Pancreas (tissue), 10 donors: Measurements from ENCODE around the gene ERBB4. TPM values are rescaled to one million over a fixed set of nuclear protein-coding genes. Genes with fewer than 3 reads are reported as not detected.

ENCODE experiments used
- ATAC-seq, 4 donors: fragments of 200-7000 bp; cut with Tn5 transposase; one replicate each; pipeline versions ENCODE4 v1.8.0 to v1.9.1; 2020; ENCODE audit warnings: mild to moderate bottlenecking in 4 of 4, moderate library complexity in 4 of 4
- DNase-seq, 6 donors: peaks; one replicate each; pipeline ENCODE4 v3.0.0-alpha.2; 2020
- FAIRE-seq: peaks from 2 replicates; lab custom pipeline; 2012; peaks lifted over from hg19 to GRCh38; lab: Jason Lieb, UNC
- H3K27ac ChIP-seq, 4 donors: fragments of 200-600 bp; sonication (generic); 1 replicate in 3 of 4; 2 replicates in 1 of 4; pipeline versions ENCODE4 v1.5.0 to v1.8.0; 2020
- H3K27me3 ChIP-seq, 4 donors: fragments of 200-600 bp; one replicate each; pipeline ENCODE4 v1.8.0; 2021
- H3K36me3 ChIP-seq, 3 donors: fragments of 200-600 bp; sonication (generic) in 1 of 3; one replicate each; pipeline versions ENCODE4 v1.5.0 to v1.8.0; 2020 to 2021
- H3K4me1 ChIP-seq, 3 donors: fragments of 200-600 bp; one replicate each; pipeline ENCODE4 v1.8.0; 2021
- H3K4me3 ChIP-seq, 4 donors: fragments of 200-600 bp; sonication (generic) in 2 of 4; one replicate each; pipeline versions ENCODE4 v1.5.0 to v1.8.0; 2020 to 2021
- H3K9me3 ChIP-seq, 4 donors: fragments of 200-600 bp; one replicate each; pipeline ENCODE4 v1.8.0; 2021
- WGBS, 2 donors: extraction: QIAGEN DNeasy Blood & Tissue Kit; methylation state at CpG; one replicate each; pipeline ENCODE4 v1.1.7; 2013; 5-methylcytosine and 5-hydroxymethylcytosine counted together
- intact Hi-C, 3 donors: fragments of 100-400 bp; cut with DNase I; formaldehyde crosslinking; loops; one replicate each; pipeline versions ENCODE4 v1.11.1 to v1.14.2; 2022
- polyA plus RNA-seq, 2 donors: library from polyadenylated mRNA; stranded (reverse); fragments of 200-250 nt; gene quantifications; one replicate each; pipeline ENCODE4 v1.2.3, GENCODE V29; 2013
- total RNA-seq, 6 donors: library from RNA; stranded (reverse); fragmentation: NEBNext Ultra II Directional in 4 of 6; extraction: Animal tissue kit (Norgen Biotek cat#: 25700) in 4 of 6; gene quantifications; one replicate each; pipeline versions ENCODE4 v1.2.1 to v1.2.4, GENCODE V29; 2021 to 2023
- TF ChIP-seq, protein P1 (sequence below), 4 donors: fragments of 200-600 bp; sonication (generic) in 3 of 4; IDR thresholded peaks; one replicate each; pipeline versions ENCODE4 v1.5.0 to v1.8.0; 2021; ENCODE audit warnings: antibody characterized with exemption in 4 of 4
- donor health status: healthy with polysubstance abuse.
- donor health status: DM: no; HTN: no; CAD: no; lungs with moderate emphysema.
- donor health status: DM: no; HTN: no; CAD: no.
- donor health status: control.
- donor health status: control.
- donor health status: Bipolar disorder and iron deficiency.
- donor health status: DM: yes; HTN: yes; CAD: no.
- donor health status: DM: no; HTN: no; CAD: no.
- donor health status: DM: no; HTN: no; CAD: no.
- donor health status: DM: yes; HTN: yes; CAD: no.

ERBB4 gene
- total and polyA plus RNA-seq, 8 donors: 0.30 to 5.0 (median 3.3) TPM

DNA sequence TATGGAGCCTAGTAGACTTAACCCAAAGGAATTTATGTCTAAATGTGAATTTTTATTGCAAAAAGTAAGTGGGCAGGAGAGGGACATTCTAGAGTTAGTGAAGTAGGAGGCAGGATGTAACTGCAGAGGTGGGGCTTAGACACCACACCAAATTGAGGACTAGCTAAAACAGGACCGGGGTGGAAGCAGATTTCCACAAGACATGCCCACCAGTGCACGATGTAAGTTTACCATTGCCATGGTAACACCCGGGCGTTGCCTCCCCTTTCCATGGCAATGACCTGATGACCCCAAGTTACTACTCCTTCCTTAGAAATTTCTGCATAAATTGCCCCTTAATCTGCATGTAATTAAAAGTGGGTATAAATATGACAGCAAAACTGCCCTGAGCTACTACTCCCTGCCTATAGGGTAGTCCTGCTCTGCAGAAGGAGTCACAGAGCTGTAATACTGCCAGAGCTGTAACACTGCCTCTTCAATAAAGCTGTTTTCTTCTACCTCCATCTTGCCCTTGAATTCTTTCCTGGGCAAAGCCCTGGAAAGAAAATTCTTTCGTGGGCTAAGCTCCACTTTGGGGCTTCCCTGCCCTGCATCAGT is 509.7 kb downstream of the ERBB4 start:
- H3K27me3 ChIP-seq: no peaks in the 10 kb centered on the region
- H3K9me3 ChIP-seq: no peaks in the 10 kb centered on the region
- intact Hi-C loops: no loop called here
- DNase-seq (no peak), ATAC-seq (no peak), FAIRE-seq (no peak)
- no peaks in the 10 kb centered on the region for H3K4me1 ChIP-seq
- H3K36me3 ChIP-seq: no peaks in the 10 kb centered on the region
- 49 to 50% methylated on average over 5 of the region's 5 CpGs for WGBS, 2 donors
- no peak overlapping the region for H3K27ac ChIP-seq
- no peak overlapping the region for H3K4me3 ChIP-seq
- TF ChIP-seq, protein P1, sequence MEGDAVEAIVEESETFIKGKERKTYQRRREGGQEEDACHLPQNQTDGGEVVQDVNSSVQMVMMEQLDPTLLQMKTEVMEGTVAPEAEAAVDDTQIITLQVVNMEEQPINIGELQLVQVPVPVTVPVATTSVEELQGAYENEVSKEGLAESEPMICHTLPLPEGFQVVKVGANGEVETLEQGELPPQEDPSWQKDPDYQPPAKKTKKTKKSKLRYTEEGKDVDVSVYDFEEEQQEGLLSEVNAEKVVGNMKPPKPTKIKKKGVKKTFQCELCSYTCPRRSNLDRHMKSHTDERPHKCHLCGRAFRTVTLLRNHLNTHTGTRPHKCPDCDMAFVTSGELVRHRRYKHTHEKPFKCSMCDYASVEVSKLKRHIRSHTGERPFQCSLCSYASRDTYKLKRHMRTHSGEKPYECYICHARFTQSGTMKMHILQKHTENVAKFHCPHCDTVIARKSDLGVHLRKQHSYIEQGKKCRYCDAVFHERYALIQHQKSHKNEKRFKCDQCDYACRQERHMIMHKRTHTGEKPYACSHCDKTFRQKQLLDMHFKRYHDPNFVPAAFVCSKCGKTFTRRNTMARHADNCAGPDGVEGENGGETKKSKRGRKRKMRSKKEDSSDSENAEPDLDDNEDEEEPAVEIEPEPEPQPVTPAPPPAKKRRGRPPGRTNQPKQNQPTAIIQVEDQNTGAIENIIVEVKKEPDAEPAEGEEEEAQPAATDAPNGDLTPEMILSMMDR (IDR thresholded peaks at IDR 0.05): no peak

DNA sequence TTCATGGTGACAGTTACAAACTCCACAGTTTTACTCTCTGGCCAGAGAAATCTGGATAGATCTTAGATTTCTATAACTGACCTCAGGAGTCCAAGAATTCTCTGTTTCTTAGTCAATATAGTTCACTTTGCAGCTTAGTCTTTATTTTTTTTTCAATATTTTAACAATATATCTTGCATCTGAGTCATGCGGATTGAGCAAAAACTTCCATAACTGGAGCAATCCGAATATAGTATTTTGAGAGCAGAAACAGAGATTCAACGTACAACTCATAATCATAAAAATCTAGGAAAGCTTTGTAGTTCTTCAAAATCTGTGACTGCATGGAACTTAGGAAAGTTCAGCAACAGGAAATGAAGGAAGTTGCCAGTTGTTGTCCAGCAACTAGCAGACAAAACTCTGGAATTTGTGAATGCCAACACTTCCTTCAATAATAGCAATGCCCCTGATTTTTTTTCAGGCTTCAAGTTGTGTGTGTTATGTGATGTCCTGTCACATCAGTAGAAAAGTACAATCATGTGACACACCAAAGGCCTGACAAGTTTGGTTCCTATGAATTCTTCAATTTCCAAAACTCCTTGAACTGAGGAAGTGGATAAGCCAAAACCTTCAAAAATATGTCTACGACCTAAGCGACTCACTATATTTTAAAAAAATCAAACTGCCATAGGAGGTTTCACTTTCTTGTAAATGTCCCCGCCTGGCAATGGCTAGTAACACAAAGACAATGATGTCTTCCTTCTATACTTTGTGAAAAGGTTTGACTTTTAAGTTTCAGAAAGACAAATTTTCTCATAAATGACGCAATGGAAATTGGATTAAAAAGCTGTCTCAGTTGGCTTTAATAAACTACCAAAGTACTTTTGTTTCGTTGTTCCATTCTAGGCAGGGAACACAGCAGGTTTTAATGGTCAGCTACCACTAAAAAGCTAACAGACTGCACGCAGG is 510.6 kb downstream of the ERBB4 start:
- no peak for FAIRE-seq
- no peaks in the 10 kb centered on the region for H3K4me1 ChIP-seq
- DNase-seq: no peak

DNA sequence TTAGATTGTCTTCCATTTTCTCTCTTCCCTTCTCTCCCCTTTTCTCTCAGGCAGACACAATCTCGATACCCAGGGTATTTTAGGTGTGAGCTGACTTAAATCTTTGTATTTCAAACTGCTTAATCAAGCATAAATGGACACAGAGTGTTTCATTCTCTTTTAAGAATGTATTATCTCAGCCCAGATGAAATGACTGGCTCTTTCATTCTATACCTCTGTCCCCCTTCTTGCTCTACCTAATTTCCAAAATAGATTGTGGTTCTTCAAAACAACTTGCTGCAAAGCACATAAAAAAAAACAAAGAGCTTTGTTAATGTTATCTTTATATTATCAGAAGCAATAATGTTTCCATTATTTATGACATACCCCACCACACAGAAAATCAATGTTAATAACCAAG is 514.6 kb downstream of the ERBB4 start:
- Histone ChIP-seq H3K27me3 (no peaks in the 10 kb centered on the region), H3K36me3 (no peaks in the 10 kb centered on the region), H3K27ac (no peak overlapping the region), H3K4me1 (no peaks in the 10 kb centered on the region), H3K9me3 (no peaks in the 10 kb centered on the region), H3K4me3 (no peak overlapping the region)
- TF ChIP-seq, protein P1 (IDR thresholded peaks at IDR 0.05): no peak
- no peak for ATAC-seq
- no peak for FAIRE-seq
- no peak for DNase-seq
- intact Hi-C loops: no loop called here
- WGBS, 2 donors: 57 to 72% methylated on average over 1 of the region's 1 CpG

More for the DNA sequence above, 510.6 kb downstream of the ERBB4 start:
- TF ChIP-seq, protein P1 (IDR thresholded peaks at IDR 0.05): no peak
- Histone ChIP-seq H3K36me3 (no peaks in the 10 kb centered on the region), H3K27me3 (no peaks in the 10 kb centered on the region), H3K9me3 (no peaks in the 10 kb centered on the region), H3K27ac (no peak overlapping the region), H3K4me3 (no peak overlapping the region)
- 73 to 79% methylated on average over 9 of the region's 9 CpGs for WGBS, 2 donors
- intact Hi-C loops: no loop called here
- ATAC-seq: no peak

DNA sequence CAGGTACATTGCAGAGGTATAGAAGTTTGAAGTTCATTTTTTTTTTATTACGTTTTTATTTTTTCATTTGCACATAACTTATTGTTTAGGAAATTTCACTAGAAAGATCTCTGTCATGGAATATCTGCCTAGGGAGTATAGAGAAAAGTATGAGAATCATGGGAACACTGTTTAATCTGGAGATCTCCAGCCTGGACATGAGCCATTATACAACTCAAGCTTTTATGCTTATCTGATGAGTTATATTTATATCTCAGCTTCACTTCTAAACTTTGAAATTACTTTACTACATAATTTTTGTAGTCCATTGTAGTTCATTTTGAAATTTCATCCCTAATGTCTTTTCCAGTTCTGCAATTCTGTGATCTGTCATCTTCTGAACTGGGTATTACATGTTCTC is 515.6 kb downstream of the ERBB4 start:
- intact Hi-C loops: no loop called here
- Histone ChIP-seq H3K4me3 (no peak overlapping the region), H3K4me1 (no peaks in the 10 kb centered on the region), H3K27ac (no peak overlapping the region), H3K9me3 (no peaks in the 10 kb centered on the region), H3K27me3 (no peaks in the 10 kb centered on the region), H3K36me3 (no peaks in the 10 kb centered on the region)
- TF ChIP-seq, protein P1 (IDR thresholded peaks at IDR 0.05): no peak
- FAIRE-seq (no peak), DNase-seq (no peak), ATAC-seq (no peak)
- 62 to 63% methylated on average over 1 of the region's 1 CpG for WGBS, 2 donors
